Measurements from ENCODE around the gene HNRNPA3.

- TF ChIP-seq, protein P1, sequence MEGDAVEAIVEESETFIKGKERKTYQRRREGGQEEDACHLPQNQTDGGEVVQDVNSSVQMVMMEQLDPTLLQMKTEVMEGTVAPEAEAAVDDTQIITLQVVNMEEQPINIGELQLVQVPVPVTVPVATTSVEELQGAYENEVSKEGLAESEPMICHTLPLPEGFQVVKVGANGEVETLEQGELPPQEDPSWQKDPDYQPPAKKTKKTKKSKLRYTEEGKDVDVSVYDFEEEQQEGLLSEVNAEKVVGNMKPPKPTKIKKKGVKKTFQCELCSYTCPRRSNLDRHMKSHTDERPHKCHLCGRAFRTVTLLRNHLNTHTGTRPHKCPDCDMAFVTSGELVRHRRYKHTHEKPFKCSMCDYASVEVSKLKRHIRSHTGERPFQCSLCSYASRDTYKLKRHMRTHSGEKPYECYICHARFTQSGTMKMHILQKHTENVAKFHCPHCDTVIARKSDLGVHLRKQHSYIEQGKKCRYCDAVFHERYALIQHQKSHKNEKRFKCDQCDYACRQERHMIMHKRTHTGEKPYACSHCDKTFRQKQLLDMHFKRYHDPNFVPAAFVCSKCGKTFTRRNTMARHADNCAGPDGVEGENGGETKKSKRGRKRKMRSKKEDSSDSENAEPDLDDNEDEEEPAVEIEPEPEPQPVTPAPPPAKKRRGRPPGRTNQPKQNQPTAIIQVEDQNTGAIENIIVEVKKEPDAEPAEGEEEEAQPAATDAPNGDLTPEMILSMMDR (IDR thresholded peaks at IDR 0.05) = no peak
- no peak for TF ChIP-seq EZH2 (IDR thresholded peaks at IDR 0.05; ENCODE audit: borderline replicate concordance, insufficient read depth, low read depth, low read length, poor library complexity, severe bottlenecking)
These were observed 43.4 kb downstream of the HNRNPA3 start for GRCh38 chr2:177256026-177256425.

Data from B cell (primary cell).